ENCODE results near the gene RSPO1.

GRCh38 chr1:37641059-37641458 is 6.4 kb upstream of the RSPO1 start:
- TF ChIP-seq RAD21 (IDR thresholded peaks at IDR 0.05) = no peak
- TF ChIP-seq CTCF (IDR thresholded peaks at IDR 0.05; ENCODE audit: low read depth, low read length, missing input control) = no peak
- TF ChIP-seq YY1 (IDR thresholded peaks at IDR 0.05) = no peak
- no peak for TF ChIP-seq RXRA (IDR thresholded peaks at IDR 0.05)
- no peak for TF ChIP-seq REST (IDR thresholded peaks at IDR 0.05)
- TF ChIP-seq, protein P1, sequence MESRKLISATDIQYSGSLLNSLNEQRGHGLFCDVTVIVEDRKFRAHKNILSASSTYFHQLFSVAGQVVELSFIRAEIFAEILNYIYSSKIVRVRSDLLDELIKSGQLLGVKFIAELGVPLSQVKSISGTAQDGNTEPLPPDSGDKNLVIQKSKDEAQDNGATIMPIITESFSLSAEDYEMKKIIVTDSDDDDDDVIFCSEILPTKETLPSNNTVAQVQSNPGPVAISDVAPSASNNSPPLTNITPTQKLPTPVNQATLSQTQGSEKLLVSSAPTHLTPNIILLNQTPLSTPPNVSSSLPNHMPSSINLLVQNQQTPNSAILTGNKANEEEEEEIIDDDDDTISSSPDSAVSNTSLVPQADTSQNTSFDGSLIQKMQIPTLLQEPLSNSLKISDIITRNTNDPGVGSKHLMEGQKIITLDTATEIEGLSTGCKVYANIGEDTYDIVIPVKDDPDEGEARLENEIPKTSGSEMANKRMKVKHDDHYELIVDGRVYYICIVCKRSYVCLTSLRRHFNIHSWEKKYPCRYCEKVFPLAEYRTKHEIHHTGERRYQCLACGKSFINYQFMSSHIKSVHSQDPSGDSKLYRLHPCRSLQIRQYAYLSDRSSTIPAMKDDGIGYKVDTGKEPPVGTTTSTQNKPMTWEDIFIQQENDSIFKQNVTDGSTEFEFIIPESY (IDR thresholded peaks at IDR 0.05) = no peak
- TF ChIP-seq EGR1 (IDR thresholded peaks at IDR 0.05; ENCODE audit: low read depth in 2 of 2) = no peak

Data from liver (tissue), 3 donors.